SK-N-SH treated with all-trans-retinoic acid at 6 μM for 48 hours (cell line): ENCODE measurements around the gene MLPH.

ENCODE experiments used
- ATAC-seq: fragments of 200-7000 bp; cut with Tn5 transposase; 3 replicates; pipeline ENCODE4 v1.9.1; 2020; ENCODE audit warnings: mild to moderate bottlenecking, moderate library complexity
- BACH2 ChIP-seq: fragments of 250-450 bp; sonication (Bioruptor Pico); IDR thresholded peaks from 2 replicates; pipeline ENCODE4 v1.9.0; 2021; ENCODE audit warnings: mild to moderate bottlenecking, borderline replicate concordance
- CREB5 ChIP-seq: fragments of 250-450 bp; sonication (Bioruptor Pico); IDR thresholded peaks from 2 replicates; pipeline ENCODE4 v1.5.1; 2020; ENCODE audit warnings: low read depth, mild to moderate bottlenecking, moderate library complexity
- CSDC2 ChIP-seq: fragments of 250-450 bp; sonication (Bioruptor Pico); IDR thresholded peaks from 2 replicates; pipeline ENCODE4 v1.5.0; 2020; ENCODE audit warnings: mild to moderate bottlenecking, moderate library complexity
- CSRNP3 ChIP-seq: fragments of 250-450 bp; sonication (Bioruptor Pico); IDR thresholded peaks from 2 replicates; pipeline ENCODE4 v1.5.1; 2021; ENCODE audit warnings: mild to moderate bottlenecking, moderate library complexity
- ESRRG ChIP-seq: fragments of 250-450 bp; sonication (Bioruptor Pico); IDR thresholded peaks from 2 replicates; pipeline ENCODE4 v1.6.1; 2021; ENCODE audit warnings: mild to moderate bottlenecking
- ISL1 ChIP-seq: fragments of 250-450 bp; sonication (Bioruptor Pico); IDR thresholded peaks from 2 replicates; pipeline ENCODE4 v2.1.2; 2022; ENCODE audit warnings: mild to moderate bottlenecking, moderate library complexity
- POU6F1 ChIP-seq: fragments of 250-450 bp; sonication (Bioruptor Pico); IDR thresholded peaks from 2 replicates; pipeline ENCODE4 v1.8.0; 2021; ENCODE audit warnings: low read depth, mild to moderate bottlenecking, moderate library complexity, borderline replicate concordance
- SNAI2 ChIP-seq: fragments of 250-450 bp; sonication (Bioruptor Pico); IDR thresholded peaks from 2 replicates; pipeline ENCODE4 v1.5.0; 2020; ENCODE audit warnings: mild to moderate bottlenecking, moderate library complexity
- TCF4 ChIP-seq: fragments of 250-450 bp; sonication (Bioruptor Pico); IDR thresholded peaks from 2 replicates; pipeline ENCODE4 v1.8.0; 2021; ENCODE audit warnings: mild to moderate bottlenecking, moderate library complexity, borderline replicate concordance
- TOX ChIP-seq: fragments of 250-450 bp; sonication (Bioruptor Pico); IDR thresholded peaks from 2 replicates; pipeline ENCODE4 v1.8.0; 2021; ENCODE audit warnings: mild to moderate bottlenecking, moderate library complexity, borderline replicate concordance
- TSHZ2 ChIP-seq: fragments of 250-450 bp; sonication (Bioruptor Pico); IDR thresholded peaks from 2 replicates; pipeline ENCODE4 v1.5.0; 2020; ENCODE audit warnings: mild to moderate bottlenecking, moderate library complexity
- ZC3H10 ChIP-seq: fragments of 250-450 bp; sonication (Bioruptor Pico); IDR thresholded peaks from 2 replicates; pipeline ENCODE4 v1.5.1; 2021; ENCODE audit warnings: mild to moderate bottlenecking, moderate library complexity
- ZFP30 ChIP-seq: fragments of 450-650 bp; formaldehyde crosslinking; IDR thresholded peaks from 2 replicates; pipeline ENCODE4 v1.5.0; 2022; ENCODE audit warnings: mild to moderate bottlenecking, moderate library complexity
- ZNF565 ChIP-seq: fragments of 450-650 bp; formaldehyde crosslinking; conservative IDR thresholded peaks from 2 replicates; pipeline ENCODE4 v1.5.0; 2020; ENCODE audit warnings: low read depth, mild to moderate bottlenecking, moderate library complexity
- ZNF70 ChIP-seq: fragments of 450-650 bp; formaldehyde crosslinking; IDR thresholded peaks from 2 replicates; pipeline ENCODE4 v1.5.0; 2020; ENCODE audit warnings: mild to moderate bottlenecking, moderate library complexity

The MLPH gene

GRCh38 chr2:237438080-237438940, 48.7 kb upstream of the MLPH start:
- TF ChIP-seq POU6F1 (CRISPR knock-in tag) (no peak), ISL1 (CRISPR knock-in tag) (no peak), TSHZ2 (no peak)
- no peak for ATAC-seq

GRCh38 chr2:237440819-237441281, 46.2 kb upstream of the MLPH start:
- ATAC-seq: peak; percentile 37; the same call in 2 of the 3 replicates
- TF ChIP-seq CREB5 (CRISPR knock-in tag) (no peak), CSRNP3 (CRISPR knock-in tag) (no peak), ZFP30 (no peak)

GRCh38 chr2:237441605-237442274, 45.3 kb upstream of the MLPH start:
- TF ChIP-seq TSHZ2 (peak; percentile 23; the same call in 1 of the 2 replicates), TCF4 (CRISPR knock-in tag) (peak; percentile 65; the same call in 1 of the 2 replicates), BACH2 (CRISPR knock-in tag) (no peak), ZC3H10 (CRISPR knock-in tag) (no peak), TOX (CRISPR knock-in tag) (no peak)
- peak; percentile 79 for ATAC-seq

- ATAC-seq: no peak
- TF ChIP-seq ZNF565 (CRISPR knock-in tag) (no peak), ZFP30 (no peak), TSHZ2 (no peak), CSRNP3 (CRISPR knock-in tag) (no peak), ZC3H10 (CRISPR knock-in tag) (no peak), POU6F1 (CRISPR knock-in tag) (no peak), CSDC2 (no peak), BACH2 (CRISPR knock-in tag) (no peak), ESRRG (CRISPR knock-in tag) (no peak), ZNF70 (no peak), TOX (CRISPR knock-in tag) (no peak), SNAI2 (no peak)
Measured at GRCh38 chr2:237444071-237444470, 43.0 kb upstream of the MLPH start.
